PC-9 (cell line): ENCODE measurements around the gene GNA12. TPM values are rescaled to one million over a fixed set of nuclear protein-coding genes. Genes with fewer than 3 reads are reported as not detected.
"Not testable (repeated sequence)": the region's sequence is repeated elsewhere in the genome, so short reads cannot be mapped to it uniquely, and the experiment has no call there.

Source experiments
- BruUV-seq: library from RNA; stranded (reverse); fragments of 400-500 nt; replicated peaks from 2 replicates; lab custom pipeline; 2021; lab: Mats Ljungman, UMichigan
- CTCF ChIA-PET: fragments of 300-600 bp; sonication (Branson Sonifier 250); formaldehyde crosslinking; loops from one replicate; lab custom pipeline; 2022; ENCODE audit warnings: antibody characterized with exemption; lab: Charles Lee
- POLR2A ChIA-PET: fragments of 300-600 bp; sonication (Branson Sonifier 250); formaldehyde crosslinking; loops from one replicate; lab custom pipeline; 2022; ENCODE audit warnings: antibody characterized with exemption; ENCODE audit not compliant: unreplicated experiment; lab: Charles Lee
- DNase-seq, 2 experiments: peaks; one replicate each; pipeline versions ENCODE4 v3.0.0 to v3.0.0-alpha.2; 2015 to 2022; ENCODE audit warnings: mixed read lengths in 1 of 2
- H2AFZ ChIP-seq: fragments of 200-600 bp; sonication (generic); 2 replicates; pipeline ENCODE4 v1.8.1; 2017; ENCODE audit warnings: antibody characterized with exemption
- H3F3A ChIP-seq: fragments of 200-600 bp; sonication (generic); 2 replicates; pipeline ENCODE4 v1.8.1; 2017; ENCODE audit warnings: antibody characterized with exemption, mild to moderate bottlenecking, low read depth; ENCODE audit not compliant: insufficient read depth
- H3K27ac ChIP-seq: fragments of 200-600 bp; sonication (generic); 2 replicates; pipeline ENCODE4 v1.6.1; 2016; ENCODE audit warnings: mixed run types
- H3K27me3 ChIP-seq: fragments of 200-600 bp; sonication (generic); 2 replicates; pipeline ENCODE4 v1.6.1; 2016; ENCODE audit warnings: low read depth, mixed run types; ENCODE audit not compliant: insufficient read depth
- H3K36me3 ChIP-seq: fragments of 200-600 bp; sonication (generic); 2 replicates; pipeline ENCODE4 v1.6.1; 2016; ENCODE audit warnings: low read depth, mixed run types
- H3K4me1 ChIP-seq: fragments of 200-600 bp; sonication (generic); replicated peaks from 2 replicates; pipeline ENCODE4 v1.6.1; 2016; ENCODE audit warnings: mixed run types; ENCODE audit not compliant: insufficient read depth
- H3K4me2 ChIP-seq: fragments of 200-600 bp; sonication (generic); 2 replicates; pipeline ENCODE4 v1.6.1; 2017; ENCODE audit warnings: mixed run types
- H3K4me3 ChIP-seq: fragments of 200-600 bp; sonication (generic); 2 replicates; pipeline ENCODE4 v1.6.1; 2016; ENCODE audit warnings: mixed run types
- H3K79me2 ChIP-seq: fragments of 200-600 bp; sonication (generic); 2 replicates; pipeline ENCODE4 v1.6.1; 2017; ENCODE audit warnings: low read depth, mixed run types
- H3K9me2 ChIP-seq: fragments of 200-600 bp; sonication (generic); 2 replicates; pipeline ENCODE4 v1.8.1; 2017; ENCODE audit warnings: mild to moderate bottlenecking; ENCODE audit not compliant: insufficient read depth
- H3K9me3 ChIP-seq: fragments of 200-600 bp; sonication (generic); 2 replicates; pipeline ENCODE4 v1.8.1; 2016; ENCODE audit warnings: low read depth; ENCODE audit not compliant: insufficient read depth
- H4K20me1 ChIP-seq: fragments of 200-600 bp; sonication (generic); 2 replicates; pipeline ENCODE4 v1.8.1; 2017; ENCODE audit not compliant: insufficient read depth
- EZH2 ChIP-seq: fragments of 200-600 bp; sonication (generic); IDR thresholded peaks from 2 replicates; pipeline ENCODE4 v1.8.0; 2017; ENCODE audit warnings: antibody characterized with exemption, low read depth
- intact Hi-C: fragments of 100-400 bp; cut with micrococcal nuclease; formaldehyde crosslinking; loops from one replicate; pipeline ENCODE4 v1.10.0; 2022; ENCODE audit not compliant: unreplicated experiment
- total RNA-seq: library from RNA; stranded (reverse); gene quantifications from 2 replicates; pipeline ENCODE4 v1.2.3, GENCODE V29; 2021
- TF ChIP-seq, protein P1 (sequence below): fragments of 200-600 bp; sonication (generic); conservative IDR thresholded peaks from 2 replicates; pipeline ENCODE4 v1.6.1; 2017; ENCODE audit warnings: mixed run types, antibody characterized with exemption, mild to moderate bottlenecking, moderate library complexity

GNA12 gene
- total RNA-seq, 1 experiment from 2014 or later = 51.7 TPM

DNA sequence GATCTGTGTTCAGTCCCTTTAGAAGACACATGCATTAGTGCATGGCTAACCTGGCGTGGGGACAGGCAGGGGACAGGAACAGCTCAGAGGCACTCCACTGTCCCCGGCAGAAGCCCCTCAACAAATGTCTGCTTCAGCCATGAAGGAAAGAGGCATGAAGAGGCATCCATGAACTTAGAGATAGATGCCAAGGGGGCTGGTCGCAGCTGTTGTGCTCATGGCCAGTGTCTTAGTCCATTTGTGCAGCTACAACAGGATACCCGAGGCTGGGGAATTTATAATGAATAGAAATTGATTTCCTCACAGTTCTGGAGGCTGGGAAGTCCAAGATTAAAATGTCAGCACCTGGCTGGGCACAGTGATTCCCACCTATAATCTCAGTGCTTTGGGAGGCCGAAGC, 14.5 kb upstream of the GNA12 start:
- no peaks in the 10 kb centered on the region for H3K36me3 ChIP-seq
- no peak for DNase-seq
- H3K27ac ChIP-seq = no peak overlapping the region
- H3K79me2 ChIP-seq = no peaks in the 10 kb centered on the region
- no TSS peak for BruUV-seq
- no peaks in the 10 kb centered on the region for H3K9me2 ChIP-seq
- intact Hi-C loops = no loop called here
- no peak overlapping the region for H3K4me2 ChIP-seq
- no peaks in the 10 kb centered on the region for H3K9me3 ChIP-seq
- TF ChIP-seq EZH2 = no peak
- TF ChIP-seq, protein P1, sequence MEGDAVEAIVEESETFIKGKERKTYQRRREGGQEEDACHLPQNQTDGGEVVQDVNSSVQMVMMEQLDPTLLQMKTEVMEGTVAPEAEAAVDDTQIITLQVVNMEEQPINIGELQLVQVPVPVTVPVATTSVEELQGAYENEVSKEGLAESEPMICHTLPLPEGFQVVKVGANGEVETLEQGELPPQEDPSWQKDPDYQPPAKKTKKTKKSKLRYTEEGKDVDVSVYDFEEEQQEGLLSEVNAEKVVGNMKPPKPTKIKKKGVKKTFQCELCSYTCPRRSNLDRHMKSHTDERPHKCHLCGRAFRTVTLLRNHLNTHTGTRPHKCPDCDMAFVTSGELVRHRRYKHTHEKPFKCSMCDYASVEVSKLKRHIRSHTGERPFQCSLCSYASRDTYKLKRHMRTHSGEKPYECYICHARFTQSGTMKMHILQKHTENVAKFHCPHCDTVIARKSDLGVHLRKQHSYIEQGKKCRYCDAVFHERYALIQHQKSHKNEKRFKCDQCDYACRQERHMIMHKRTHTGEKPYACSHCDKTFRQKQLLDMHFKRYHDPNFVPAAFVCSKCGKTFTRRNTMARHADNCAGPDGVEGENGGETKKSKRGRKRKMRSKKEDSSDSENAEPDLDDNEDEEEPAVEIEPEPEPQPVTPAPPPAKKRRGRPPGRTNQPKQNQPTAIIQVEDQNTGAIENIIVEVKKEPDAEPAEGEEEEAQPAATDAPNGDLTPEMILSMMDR = no peak
- no peak overlapping the region for H2AFZ ChIP-seq
- no peaks in the 10 kb centered on the region for H3K27me3 ChIP-seq
- no peaks in the 10 kb centered on the region for H4K20me1 ChIP-seq
- H3F3A ChIP-seq = peaks cover 19% of the 10 kb centered on the region
- ChIA-PET CTCF (no interaction called here), POLR2A (no interaction called here)
- peaks cover 16% of the 10 kb centered on the region for H3K4me1 ChIP-seq
- no peak overlapping the region for H3K4me3 ChIP-seq

DNA sequence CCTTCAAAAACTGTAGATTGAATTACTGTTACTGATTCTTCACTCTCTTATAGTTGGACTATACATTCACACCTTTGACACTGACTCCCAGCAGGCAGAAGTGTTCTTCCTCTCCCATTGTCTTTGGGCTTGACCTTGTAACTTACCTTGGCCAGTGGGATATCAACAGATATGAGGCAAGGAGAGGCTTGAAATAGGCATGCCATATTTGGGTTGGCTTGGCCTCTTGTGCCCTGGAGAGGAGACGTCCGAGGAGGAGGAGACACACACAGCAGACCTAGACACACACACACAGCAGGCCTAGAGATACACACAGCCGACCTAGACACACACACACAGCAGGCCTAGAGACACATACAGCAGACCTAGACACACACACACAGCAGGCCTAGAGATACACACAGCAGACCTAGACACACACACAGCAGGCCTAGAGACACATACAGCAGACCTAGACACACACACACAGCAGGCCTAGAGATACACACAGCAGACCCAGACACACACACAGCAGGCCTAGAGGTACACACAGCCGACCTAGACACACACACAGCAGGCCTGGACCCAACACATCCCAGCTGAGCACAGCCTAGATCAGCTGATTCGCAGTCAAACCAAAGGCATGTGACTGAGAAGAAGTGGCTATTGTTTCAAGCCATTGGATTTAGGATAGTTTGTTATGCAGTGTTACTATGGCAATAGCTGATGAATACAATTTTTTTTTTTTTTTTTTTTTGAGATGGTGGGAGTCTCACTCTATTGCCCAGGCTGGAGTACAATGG, 12.5 kb upstream of the GNA12 start:
- CTCF ChIA-PET = interaction anchor here (0.7 kb wide), 1 partner anchor 1082 kb away, joined by 6 read pairs; no protein-coding TSS in a partner anchor
- POLR2A ChIA-PET = interaction anchor here (0.6 kb wide), 1 partner anchor 9 kb away, joined by 5 read pairs; no protein-coding TSS in a partner anchor
- H3K27me3 ChIP-seq = no peaks in the 10 kb centered on the region
- H3K4me2 ChIP-seq = no peak overlapping the region
- H3F3A ChIP-seq = peaks cover 5% of the 10 kb centered on the region; the same call in 1 of the 2 replicates
- 0 out of 2 replicates have a peak, but pooled peaks cover 6% of the 10 kb centered on the region for H3K4me1 ChIP-seq
- no peak overlapping the region for H3K4me3 ChIP-seq
- no peak overlapping the region for H2AFZ ChIP-seq
- no peaks in the 10 kb centered on the region for H3K9me2 ChIP-seq
- H3K79me2 ChIP-seq = no peaks in the 10 kb centered on the region
- no peaks in the 10 kb centered on the region for H3K9me3 ChIP-seq
- DNase-seq = peak in 1 of 2 experiments; percentile 49
- no peaks in the 10 kb centered on the region for H4K20me1 ChIP-seq
- BruUV-seq = no TSS peak
- H3K27ac ChIP-seq = no peak overlapping the region
- no peak for TF ChIP-seq EZH2
- TF ChIP-seq, protein P1 = no peak
- no peaks in the 10 kb centered on the region for H3K36me3 ChIP-seq
- intact Hi-C loops = no loop called here

DNA sequence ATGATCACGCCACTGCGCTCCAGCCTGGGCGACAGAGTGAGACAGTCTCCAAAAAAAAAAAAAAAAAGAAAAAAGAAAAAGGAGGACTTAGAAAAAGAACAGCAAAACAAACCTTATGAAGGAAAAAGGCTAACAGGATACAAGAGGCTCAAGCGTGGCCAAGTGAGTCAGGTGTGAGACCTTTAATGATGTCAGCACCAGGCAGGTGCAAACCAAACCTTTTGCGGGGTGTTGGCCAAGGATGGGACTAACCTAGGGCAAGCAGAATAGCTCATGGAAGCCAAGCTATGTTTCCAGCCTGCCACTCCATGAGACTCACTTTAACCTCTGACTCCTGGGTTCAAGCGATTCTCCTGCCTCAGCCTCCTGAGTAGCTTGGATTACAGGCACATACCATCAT, 11.3 kb upstream of the GNA12 start:
- Histone ChIP-seq H3K36me3 (no peaks in the 10 kb centered on the region), H3K4me1 (0 out of 2 replicates have a peak, but pooled peaks cover 6% of the 10 kb centered on the region), H3K9me3 (no peaks in the 10 kb centered on the region; the same call in 1 of the 2 replicates), H3K9me2 (no peaks in the 10 kb centered on the region), H3K27ac (no peak overlapping the region), H3K4me3 (no peak overlapping the region), H3F3A (peaks cover 3% of the 10 kb centered on the region; the same call in 1 of the 2 replicates), H3K4me2 (no peak overlapping the region), H3K79me2 (no peaks in the 10 kb centered on the region), H2AFZ (no peak overlapping the region), H3K27me3 (no peaks in the 10 kb centered on the region), H4K20me1 (no peaks in the 10 kb centered on the region)
- BruUV-seq = no TSS peak
- intact Hi-C loops = no loop called here
- TF ChIP-seq, protein P1 = no peak
- no peak for TF ChIP-seq EZH2
- DNase-seq = no peak
- POLR2A ChIA-PET = no interaction called here
- CTCF ChIA-PET = interaction anchor here (0.6 kb wide), 1 partner anchor 1113 kb away, joined by 3 read pairs; no protein-coding TSS in a partner anchor

DNA sequence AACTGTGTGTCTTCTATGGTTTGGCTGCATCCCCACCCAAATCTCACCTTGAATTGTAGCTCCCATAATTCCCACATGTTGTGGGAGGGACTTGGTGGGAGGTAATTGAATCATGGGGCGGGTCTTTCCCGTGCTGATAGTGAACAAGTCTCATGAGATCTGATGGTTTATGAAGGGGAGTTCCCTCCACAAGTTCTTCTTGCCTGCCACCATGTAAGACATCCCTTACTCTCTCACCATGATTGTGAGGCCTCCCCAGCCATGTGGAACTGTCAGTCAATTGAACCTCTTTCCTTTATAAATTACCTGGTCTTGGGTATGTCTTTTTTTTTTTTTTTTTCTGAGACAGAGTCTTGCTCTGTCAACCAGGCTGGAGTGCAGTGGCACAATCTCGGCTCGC, 9.4 kb upstream of the GNA12 start:
- H4K20me1 ChIP-seq, intact Hi-C loops, H3K79me2 ChIP-seq, H3K27ac ChIP-seq, BruUV-seq, H3K4me3 ChIP-seq, H3K36me3 ChIP-seq, H2AFZ ChIP-seq, H3K9me3 ChIP-seq, H3K4me1 ChIP-seq, CTCF ChIA-PET, H3K4me2 ChIP-seq, H3F3A ChIP-seq, H3K27me3 ChIP-seq, DNase-seq, H3K9me2 ChIP-seq, POLR2A ChIA-PET: not testable (repeated sequence)
